IPS-15b (cell line): ENCODE results near the gene MRGPRD.

Source experiments
- H3K27me3 ChIP-seq: one replicate; pipeline ENCODE4 v1.6.1; 2013; ENCODE audit warnings: low read length; ENCODE audit not compliant: control insufficient read depth, insufficient read depth
- H3K36me3 ChIP-seq: one replicate; pipeline ENCODE4 v1.6.1; 2013; ENCODE audit warnings: low read length; ENCODE audit not compliant: control insufficient read depth, insufficient read depth
- H3K4me1 ChIP-seq: one replicate; pipeline ENCODE4 v1.6.1; 2013; ENCODE audit warnings: mild to moderate bottlenecking, low read length; ENCODE audit not compliant: control insufficient read depth, insufficient read depth
- H3K4me3 ChIP-seq: one replicate; pipeline ENCODE4 v1.5.1; 2013; ENCODE audit warnings: low read depth, low read length
- H3K9ac ChIP-seq: one replicate; pipeline ENCODE4 v1.6.1; 2013; ENCODE audit warnings: low read depth, mild to moderate bottlenecking, low read length
- H3K9me3 ChIP-seq: one replicate; pipeline ENCODE4 v1.6.1; 2013; ENCODE audit warnings: mild to moderate bottlenecking, low read length; ENCODE audit not compliant: control insufficient read depth, insufficient read depth

Gene MRGPRD

DNA sequence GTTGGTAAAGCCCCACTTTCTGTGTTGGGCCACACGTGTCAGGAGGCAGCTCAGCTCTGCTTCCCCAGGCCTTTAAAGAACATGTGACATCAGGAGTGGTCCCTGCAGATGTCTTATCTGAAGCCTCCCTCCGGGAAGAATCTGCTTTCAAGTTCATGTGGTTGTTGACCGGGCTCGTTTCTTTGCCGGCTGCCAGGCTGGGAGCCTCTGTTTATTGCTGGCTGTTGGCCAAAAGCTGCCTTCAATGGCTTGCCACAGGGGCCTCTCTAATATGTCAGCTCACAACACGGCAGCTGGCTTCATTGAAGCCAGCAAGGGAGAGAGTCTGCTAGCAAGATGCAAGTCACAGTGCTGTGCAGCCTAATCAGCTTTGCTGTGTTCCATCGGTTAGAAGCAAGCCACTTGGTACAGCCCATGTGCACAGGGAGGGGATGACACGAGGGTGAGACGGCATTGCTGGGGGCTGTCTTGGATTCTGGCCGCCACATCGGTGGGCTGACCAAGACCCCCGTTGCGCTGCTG lies 17.7 kb upstream of the MRGPRD start:
- Histone ChIP-seq H3K27me3 (no peaks in the 10 kb centered on the region), H3K9ac (no peak overlapping the region), H3K4me3 (no peak overlapping the region), H3K36me3 (no peaks in the 10 kb centered on the region), H3K4me1 (no peaks in the 10 kb centered on the region), H3K9me3 (no peaks in the 10 kb centered on the region)

DNA sequence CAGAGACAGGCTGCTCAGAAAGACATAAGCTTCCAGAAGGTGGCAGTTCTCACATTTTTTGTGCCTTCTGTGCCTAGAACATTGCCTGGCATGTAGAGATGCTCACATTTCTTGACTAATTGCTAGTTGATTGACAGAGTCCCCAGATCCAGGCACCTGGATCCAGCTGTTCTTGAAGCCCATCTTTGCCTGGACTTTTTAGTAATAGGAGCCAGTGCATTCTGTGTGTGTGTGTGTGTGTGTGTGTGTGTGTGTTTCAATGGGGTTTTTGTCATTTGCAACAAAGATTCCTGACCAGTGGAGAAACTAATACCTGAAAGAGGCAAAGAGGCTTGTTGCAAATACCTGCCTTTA lies 17.2 kb upstream of the MRGPRD start:
- Histone ChIP-seq H3K9me3 (no peaks in the 10 kb centered on the region), H3K4me3 (no peak overlapping the region), H3K27me3 (no peaks in the 10 kb centered on the region), H3K4me1 (no peaks in the 10 kb centered on the region), H3K9ac (no peak overlapping the region), H3K36me3 (no peaks in the 10 kb centered on the region)

DNA sequence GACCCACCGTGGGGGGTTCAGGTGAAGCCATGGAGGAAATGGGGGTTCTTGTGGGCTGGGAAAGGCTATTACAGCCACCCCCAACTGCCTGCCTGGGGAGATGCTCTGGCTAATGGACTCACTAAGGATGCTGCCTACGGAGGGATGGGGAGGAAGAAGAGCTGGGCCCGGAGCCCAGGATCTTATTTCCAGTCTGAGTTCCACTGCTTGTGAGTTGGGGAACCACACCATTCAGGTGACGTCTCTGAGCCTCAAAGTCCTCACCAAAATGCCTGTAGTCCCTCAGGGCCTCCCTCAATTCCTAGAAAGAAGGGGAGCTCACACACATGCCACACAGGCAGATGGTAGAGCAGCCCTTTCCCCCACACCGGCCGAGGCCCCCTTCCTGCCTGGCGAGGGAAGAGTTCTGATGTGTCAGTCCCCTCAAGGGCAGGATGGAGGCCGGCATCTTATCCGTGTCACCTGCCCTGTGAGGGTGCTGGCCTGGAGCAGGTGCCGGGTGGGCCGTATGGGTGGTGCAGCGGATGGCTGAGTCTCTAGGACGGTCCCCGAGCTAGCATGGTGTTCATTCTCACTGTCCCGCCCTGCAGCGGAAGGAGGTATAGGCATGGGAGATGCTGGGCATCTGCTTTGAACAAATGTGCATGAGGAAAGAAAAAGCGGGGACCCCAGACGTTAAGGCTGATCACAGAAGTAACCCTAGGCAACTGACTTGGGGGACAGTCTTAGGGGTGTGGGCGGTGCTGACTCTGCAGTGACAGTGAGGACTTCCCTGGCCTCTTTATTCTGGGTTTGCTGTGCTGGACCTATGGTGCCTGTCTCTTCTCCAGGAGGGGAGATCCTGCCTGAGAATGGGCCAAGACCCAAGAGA lies 16.6 kb upstream of the MRGPRD start:
- Histone ChIP-seq H3K9ac (no peak overlapping the region), H3K4me3 (no peak overlapping the region), H3K36me3 (no peaks in the 10 kb centered on the region), H3K9me3 (no peaks in the 10 kb centered on the region), H3K27me3 (no peaks in the 10 kb centered on the region), H3K4me1 (no peaks in the 10 kb centered on the region)

DNA sequence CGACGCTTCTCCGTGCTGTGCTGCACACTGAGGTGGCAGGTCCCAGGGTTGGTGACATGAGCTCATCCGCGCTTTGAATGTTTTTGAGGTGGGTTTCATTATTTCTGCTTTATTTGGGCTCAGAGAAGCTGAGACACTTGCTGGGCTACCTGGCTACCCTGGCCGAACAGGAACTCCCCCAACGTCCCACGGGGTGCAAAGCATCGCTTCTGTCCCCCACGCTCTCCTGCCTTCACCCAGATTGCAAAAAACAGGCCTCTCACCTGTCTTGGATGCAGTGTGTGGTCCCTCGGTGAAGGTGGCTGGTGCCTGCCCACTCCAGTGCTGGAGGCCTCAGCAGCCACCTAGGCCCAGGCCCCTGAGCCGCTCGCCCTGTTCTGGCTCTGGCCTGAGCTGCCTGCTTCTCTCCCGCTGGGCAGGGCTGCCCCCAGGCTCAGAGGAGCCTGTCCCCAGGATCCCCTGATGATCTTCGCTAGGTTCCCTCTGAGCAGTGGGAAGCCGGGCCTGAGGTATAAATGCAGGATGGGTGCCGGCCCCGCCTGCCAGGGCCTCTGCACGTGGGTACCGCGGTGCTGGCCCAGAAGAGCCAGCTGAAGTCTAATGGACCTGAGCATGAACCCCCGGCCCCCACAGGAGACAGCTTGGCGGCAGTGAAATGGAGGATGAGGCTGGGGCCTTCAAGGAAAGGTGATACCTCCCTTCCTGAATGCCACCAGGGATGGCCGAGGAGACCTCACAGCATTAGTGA lies 15.8 kb upstream of the MRGPRD start:
- Histone ChIP-seq H3K4me3 (no peak overlapping the region), H3K9ac (no peak overlapping the region), H3K4me1 (no peaks in the 10 kb centered on the region), H3K9me3 (no peaks in the 10 kb centered on the region), H3K36me3 (no peaks in the 10 kb centered on the region), H3K27me3 (no peaks in the 10 kb centered on the region)

DNA sequence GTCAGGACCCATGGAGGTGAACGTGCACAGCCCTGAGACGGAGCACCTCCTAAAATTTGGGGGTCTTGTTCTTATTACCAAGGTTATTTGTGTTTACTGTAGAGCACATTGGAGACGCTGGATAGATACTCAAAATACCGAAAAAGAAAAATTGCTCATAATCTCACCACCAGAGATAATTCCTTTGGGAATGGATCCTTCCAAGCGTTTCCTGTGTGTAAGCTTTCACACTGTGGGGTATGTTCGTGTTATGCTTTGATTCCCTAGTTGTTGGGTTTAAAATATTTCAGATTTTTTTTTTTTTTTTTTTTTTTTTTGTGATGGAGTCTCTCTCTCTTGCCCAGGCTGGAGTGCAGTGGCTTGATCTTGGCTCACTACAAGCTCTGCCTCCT lies 14.1 kb upstream of the MRGPRD start:
- no peaks in the 10 kb centered on the region for H3K27me3 ChIP-seq
- no peak overlapping the region for H3K4me3 ChIP-seq
- H3K4me1 ChIP-seq = no peaks in the 10 kb centered on the region
- no peaks in the 10 kb centered on the region for H3K9me3 ChIP-seq
- no peak overlapping the region for H3K9ac ChIP-seq
- no peaks in the 10 kb centered on the region for H3K36me3 ChIP-seq

DNA sequence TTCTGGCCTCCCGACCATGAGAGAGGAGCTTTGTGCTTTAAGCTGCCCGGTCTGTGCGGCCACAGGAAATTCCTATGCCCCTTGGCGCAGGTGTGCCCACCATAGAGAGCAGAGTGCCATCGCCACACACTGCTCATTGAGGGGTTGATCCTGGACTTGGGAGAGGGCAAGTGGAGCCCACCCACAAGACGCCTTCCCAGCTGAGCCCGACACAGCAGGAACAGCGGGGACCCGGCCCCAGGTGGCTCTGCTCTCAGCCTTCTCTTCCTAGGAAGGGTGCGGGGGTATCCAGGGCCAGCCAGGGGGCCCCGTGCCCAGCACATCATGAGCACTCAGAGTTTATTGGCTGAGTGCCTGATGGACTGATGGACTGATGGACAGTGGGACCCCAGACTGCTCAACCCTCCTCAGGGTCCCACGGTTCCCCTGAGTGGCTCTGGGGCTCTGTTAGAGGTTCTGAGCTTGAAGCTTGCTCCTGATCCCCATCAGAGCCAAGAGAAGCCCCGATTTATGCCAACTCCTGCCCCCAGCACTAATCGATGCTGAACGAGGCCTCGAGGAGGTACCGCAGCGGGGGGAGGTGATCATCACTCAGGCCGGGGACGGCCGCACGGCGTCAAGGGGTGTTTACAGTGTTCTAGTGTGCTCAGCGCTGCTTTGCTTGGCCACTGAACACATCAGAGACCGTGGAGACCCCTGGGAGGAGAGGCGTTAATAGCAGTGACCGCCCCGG lies 13.5 kb upstream of the MRGPRD start:
- no peak overlapping the region for H3K4me3 ChIP-seq
- no peaks in the 10 kb centered on the region for H3K36me3 ChIP-seq
- H3K27me3 ChIP-seq = no peaks in the 10 kb centered on the region
- no peak overlapping the region for H3K9ac ChIP-seq
- no peaks in the 10 kb centered on the region for H3K4me1 ChIP-seq
- H3K9me3 ChIP-seq = no peaks in the 10 kb centered on the region

DNA sequence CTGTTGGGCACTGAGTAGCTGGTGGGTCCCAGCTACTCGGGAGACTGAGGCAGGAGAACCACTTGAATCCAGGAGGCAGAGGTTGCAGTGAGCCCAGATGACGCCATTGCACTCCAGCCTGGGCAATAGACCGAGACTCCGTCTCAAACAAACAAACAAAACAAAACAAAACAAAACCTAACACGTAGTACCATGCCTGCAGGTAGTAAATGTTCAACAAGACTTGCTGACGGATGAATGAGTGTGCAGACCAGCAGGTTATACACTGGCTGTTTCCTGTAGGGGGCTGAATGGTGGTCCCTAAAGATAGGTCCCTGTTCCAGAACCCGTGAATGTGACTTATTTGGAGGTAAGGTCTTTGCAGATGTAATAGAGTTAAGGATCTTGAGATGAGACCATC lies 12.8 kb upstream of the MRGPRD start:
- Histone ChIP-seq H3K9me3 (no peaks in the 10 kb centered on the region), H3K4me1 (no peaks in the 10 kb centered on the region), H3K9ac (no peak overlapping the region), H3K36me3 (no peaks in the 10 kb centered on the region), H3K27me3 (no peaks in the 10 kb centered on the region), H3K4me3 (no peak overlapping the region)

DNA sequence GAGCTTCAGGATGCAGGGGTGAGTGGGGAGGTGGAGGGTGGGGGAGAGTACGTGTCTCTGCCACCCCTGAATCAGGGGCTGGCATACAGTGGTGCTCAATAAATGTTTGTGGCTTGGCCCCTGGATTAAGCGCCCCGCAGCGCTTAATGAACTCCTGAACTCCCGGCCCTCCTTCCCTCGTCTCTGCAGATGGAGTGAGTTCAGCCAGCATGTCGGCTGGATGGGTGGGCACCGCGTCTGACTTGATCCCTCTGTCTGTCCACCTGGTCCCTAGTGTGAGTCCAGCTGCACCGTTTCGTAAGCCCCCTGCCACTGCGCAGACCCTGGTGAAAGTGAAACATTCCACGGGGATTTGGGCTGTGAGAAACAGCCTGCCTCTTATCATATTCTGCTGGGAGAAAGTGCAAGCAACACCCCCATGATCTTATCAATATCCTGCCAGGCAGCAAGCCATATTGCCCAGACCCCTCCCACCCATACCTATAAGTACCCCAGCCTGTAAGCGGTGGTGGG lies 12.0 kb upstream of the MRGPRD start:
- Histone ChIP-seq H3K4me1 (no peaks in the 10 kb centered on the region), H3K27me3 (no peaks in the 10 kb centered on the region), H3K9ac (no peak overlapping the region)

DNA sequence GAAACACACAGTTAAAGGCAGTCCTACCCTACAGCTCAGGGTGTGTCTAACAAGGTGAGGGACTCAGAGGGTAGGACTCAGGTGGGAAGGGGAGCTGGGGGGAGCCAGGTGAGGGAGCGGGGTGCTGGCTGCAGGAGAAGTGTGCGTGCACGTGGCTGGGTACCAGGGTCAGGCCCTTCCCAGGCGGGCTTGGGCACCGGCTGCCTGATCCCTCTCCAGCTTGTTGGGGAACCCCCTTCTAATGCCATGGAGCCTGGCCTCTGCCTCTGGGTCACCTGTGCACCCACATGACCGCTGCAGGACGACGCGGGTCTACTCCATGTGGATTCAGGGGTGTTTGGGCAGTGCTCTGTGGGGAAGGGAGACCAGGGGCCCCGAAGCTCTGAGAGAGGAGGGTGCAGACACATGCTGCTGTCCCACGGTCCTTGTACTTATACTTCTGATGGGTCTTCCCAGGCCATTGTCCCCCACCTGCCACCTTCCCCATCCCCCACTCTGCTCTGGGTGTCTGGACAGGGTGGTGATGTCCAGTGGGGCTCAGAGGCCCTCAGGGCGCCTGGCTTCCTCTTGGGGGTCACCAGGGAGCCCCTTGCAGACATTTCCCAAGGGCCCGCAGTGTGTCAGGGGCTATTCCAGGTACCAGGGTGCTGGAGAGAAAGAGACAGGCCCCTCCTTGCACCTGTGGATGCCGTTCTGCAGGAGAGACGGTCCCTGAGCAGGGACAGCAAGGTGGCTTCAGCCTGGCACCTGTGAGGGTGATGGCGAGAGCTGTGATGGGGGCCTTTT lies 10.4 kb upstream of the MRGPRD start:
- no peak overlapping the region for H3K4me3 ChIP-seq
- no peaks in the 10 kb centered on the region for H3K9me3 ChIP-seq

More for the DNA sequence above, 12.0 kb upstream of the MRGPRD start:
- no peak overlapping the region for H3K4me3 ChIP-seq
- H3K9me3 ChIP-seq = no peaks in the 10 kb centered on the region
- no peaks in the 10 kb centered on the region for H3K36me3 ChIP-seq

DNA sequence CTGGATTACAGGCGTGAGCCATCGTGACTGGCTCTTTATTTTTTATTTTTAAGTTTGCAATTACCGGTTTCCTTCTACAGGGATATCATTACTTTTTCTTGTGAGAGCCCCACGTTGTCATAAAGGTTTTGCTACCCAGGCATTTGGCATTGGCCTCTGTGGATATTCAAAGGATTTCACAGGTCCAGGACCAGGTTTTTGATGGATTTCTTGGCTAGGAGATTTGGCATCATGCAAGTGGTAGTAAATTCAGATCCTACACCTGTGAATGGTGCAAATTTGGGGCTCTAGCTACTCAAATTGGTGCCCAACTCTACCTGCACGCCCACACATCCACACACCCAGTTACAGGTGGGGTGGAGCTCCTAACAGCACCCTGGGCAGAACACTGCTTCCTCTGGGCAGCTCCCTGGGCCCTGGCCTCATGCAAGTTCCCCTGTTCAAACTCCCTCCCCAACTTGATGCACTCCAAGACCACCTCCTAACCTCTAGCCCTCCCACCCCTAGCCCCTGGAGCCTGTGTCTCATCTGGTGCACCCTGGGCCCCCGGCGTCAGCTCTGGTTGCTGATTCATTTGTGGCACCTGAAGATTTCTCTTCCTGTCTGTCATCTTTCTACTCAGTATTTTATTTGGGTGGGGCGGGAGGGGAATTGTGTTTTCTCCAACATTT lies 9.3 kb upstream of the MRGPRD start:
- Histone ChIP-seq H3K36me3 (no peaks in the 10 kb centered on the region), H3K9ac (no peak overlapping the region), H3K4me3 (no peak overlapping the region), H3K4me1 (no peaks in the 10 kb centered on the region), H3K9me3 (no peaks in the 10 kb centered on the region), H3K27me3 (no peaks in the 10 kb centered on the region)

More for the DNA sequence above, 10.4 kb upstream of the MRGPRD start:
- Histone ChIP-seq H3K9ac (no peak overlapping the region), H3K4me1 (no peaks in the 10 kb centered on the region), H3K27me3 (no peaks in the 10 kb centered on the region), H3K36me3 (no peaks in the 10 kb centered on the region)
